H4 (cell line): ENCODE results near the gene ACP2. TPM values are rescaled to one million over a fixed set of nuclear protein-coding genes. Genes with fewer than 3 reads are reported as not detected.
"Not testable (repeated sequence)": the region's sequence is repeated elsewhere in the genome, so short reads cannot be mapped to it uniquely, and the experiment has no call there.

Experiments used
- DNase-seq: peaks from one replicate; pipeline ENCODE4 v3.0.0-alpha.2; 2015; ENCODE audit warnings: low spot score
- total RNA-seq: library from RNA; depleted of rRNA; stranded (reverse); fragments of >200 nt; shearing (Covaris generic); gene quantifications from 2 replicates; pipeline ENCODE4 v1.2.3, GENCODE V29; 2014; rRNA removed

Gene ACP2
- total RNA-seq, 1 experiment from 2014 or later: 24.0 TPM

GRCh38 chr11:47201015-47201414 is 47.6 kb downstream of the ACP2 start:
- no peak for DNase-seq

- DNase-seq: not testable (repeated sequence)
Measured at GRCh38 chr11:47198161-47198560, 50.5 kb downstream of the ACP2 start.

GRCh38 chr11:47192111-47192510 is 56.5 kb downstream of the ACP2 start:
- DNase-seq: no peak

- DNase-seq: not testable (repeated sequence)
Measured at GRCh38 chr11:47191137-47191536, 57.5 kb downstream of the ACP2 start.

Other genes starting within 250 kb of the ACP2 start
- 81.8 and 97.4 TPM in 2 replicates for gene ARFGAP2, start 71.9 kb downstream of the ACP2 start, total RNA-seq
- gene PACSIN3, start 62.4 kb downstream of the ACP2 start, total RNA-seq: 11.3 and 16.4 TPM in 2 replicates
- gene DDB2, start 33.8 kb downstream of the ACP2 start, total RNA-seq: 41.4 and 43.0 TPM in 2 replicates
- gene NR1H3, start 9.2 kb upstream of the ACP2 start, total RNA-seq: 15.7 and 16.1 TPM in 2 replicates
- gene MADD, start 21.3 kb upstream of the ACP2 start, total RNA-seq: 8.9 and 17.2 TPM in 2 replicates
- gene MYBPC3, start 103.9 kb upstream of the ACP2 start, total RNA-seq: not detected in 2 replicates
- not detected in 2 replicates for gene SPI1, start 129.7 kb upstream of the ACP2 start, total RNA-seq
- gene SLC39A13, start 159.8 kb upstream of the ACP2 start, total RNA-seq: 8.5 and 9.1 TPM in 2 replicates
- 195 and 221 TPM in 2 replicates for gene PSMC3, start 177.6 kb upstream of the ACP2 start, total RNA-seq
- not detected in 2 replicates for gene RAPSN, start 200.3 kb upstream of the ACP2 start, total RNA-seq